GM21528 (cell line): ENCODE measurements around the gene RRBP1.

ENCODE experiments used
- ATAC-seq: cut with Tn5 transposase; IDR thresholded peaks from one replicate; pipeline ENCODE4 v1.9.1; 2021; ENCODE audit warnings: mild to moderate bottlenecking, moderate library complexity; ENCODE audit not compliant: unreplicated experiment, low FRiP score

The RRBP1 gene

GRCh38 chr20:17589161-17589834 lies 92.7 kb downstream of the RRBP1 start:
- no peak for ATAC-seq

GRCh38 chr20:17587824-17588223 lies 94.2 kb downstream of the RRBP1 start:
- ATAC-seq: no peak

- no peak for ATAC-seq
These were observed 94.9 kb downstream of the RRBP1 start for GRCh38 chr20:17587148-17587547.

GRCh38 chr20:17586250-17586649 lies 95.8 kb downstream of the RRBP1 start:
- ATAC-seq: no peak

- no peak for ATAC-seq
These were observed 97.4 kb downstream of the RRBP1 start for GRCh38 chr20:17584689-17585088.

GRCh38 chr20:17583126-17583525 lies 98.9 kb downstream of the RRBP1 start:
- no peak for ATAC-seq

- ATAC-seq: no peak
These were observed 101.1 kb downstream of the RRBP1 start for GRCh38 chr20:17580895-17581294.

GRCh38 chr20:17579369-17580039 lies 102.5 kb downstream of the RRBP1 start:
- no peak for ATAC-seq

GRCh38 chr20:17576215-17576614 lies 105.8 kb downstream of the RRBP1 start:
- no peak for ATAC-seq

- ATAC-seq: no peak
These were observed 108.6 kb downstream of the RRBP1 start for GRCh38 chr20:17573463-17573862.

- no peak for ATAC-seq
These were observed 109.9 kb downstream of the RRBP1 start for GRCh38 chr20:17572034-17572638.

GRCh38 chr20:17571153-17571527 lies 110.9 kb downstream of the RRBP1 start:
- no peak for ATAC-seq

- ATAC-seq: peak; percentile 42
These were observed 111.5 kb downstream of the RRBP1 start for GRCh38 chr20:17570347-17571152.

- peak; percentile 95 for ATAC-seq
These were observed 112.3 kb downstream of the RRBP1 start, which contains the start of gene DSTN for GRCh38 chr20:17569616-17570346. DSTN (plus strand) TSS chr20:17570075; CDS start chr20:17570209, 134 bp downstream.

GRCh38 chr20:17568972-17569521 lies 113.0 kb downstream of the RRBP1 start:
- ATAC-seq: no peak

- no peak for ATAC-seq
These were observed 113.8 kb downstream of the RRBP1 start for GRCh38 chr20:17568045-17568788.

- no peak for ATAC-seq
These were observed 115.7 kb downstream of the RRBP1 start for GRCh38 chr20:17566345-17566744.

- no peak for ATAC-seq
These were observed 116.7 kb downstream of the RRBP1 start for GRCh38 chr20:17565169-17565845.
